Erythroblast (primary cell): ENCODE data around the gene METTL23.
"Not testable (repeated sequence)": the region's sequence is repeated elsewhere in the genome, so short reads cannot be mapped to it uniquely, and the experiment has no call there.

ENCODE experiments used
- DNase-seq, 2 experiments: peaks; one replicate each; lab custom pipeline; 2025; lab: John Stamatoyannopoulos, UW
- GATA1 ChIP-seq: IDR thresholded peaks from 2 replicates; pipeline ENCODE4 v1.6.1; 2011; ENCODE audit warnings: low read depth, mild to moderate bottlenecking, control low read depth, low read length, moderate library complexity
- POLR2A ChIP-seq: IDR thresholded peaks from 2 replicates; pipeline ENCODE4 v1.6.1; 2011; ENCODE audit warnings: mild to moderate bottlenecking, low read length

METTL23 gene

GRCh38 chr17:76687298-76688164 lies 39.1 kb upstream of the METTL23 start:
- no peak for DNase-seq
- TF ChIP-seq POLR2A = no peak
- no peak for TF ChIP-seq GATA1

GRCh38 chr17:76688165-76688622 lies 38.4 kb upstream of the METTL23 start:
- TF ChIP-seq GATA1 = no peak
- no peak for TF ChIP-seq POLR2A
- DNase-seq = no peak

DNA sequence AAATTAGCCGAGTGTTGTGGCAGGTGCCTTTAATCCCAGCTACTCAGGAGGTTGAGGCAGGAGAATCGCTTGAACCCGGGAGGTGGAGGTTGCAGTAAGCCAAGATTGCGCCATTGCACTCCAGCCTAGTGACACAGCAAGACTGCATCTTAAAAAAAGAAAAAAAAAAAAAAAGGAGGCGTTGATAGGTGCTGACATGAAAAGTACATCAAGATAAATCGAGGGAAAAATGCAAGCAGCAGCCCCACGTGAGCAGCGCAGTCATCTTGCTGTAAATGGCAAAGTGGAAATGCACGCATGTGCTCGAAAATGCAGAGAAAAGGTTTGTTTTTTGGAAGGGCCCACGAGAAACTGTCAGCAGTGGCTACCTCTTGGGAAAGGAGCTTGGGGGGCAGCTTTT lies 36.8 kb upstream of the METTL23 start:
- TF ChIP-seq POLR2A (no peak), GATA1 (no peak)
- no peak for DNase-seq

- TF ChIP-seq POLR2A = no peak
- TF ChIP-seq GATA1 = no peak
Measured at GRCh38 chr17:76690596-76691280, 35.9 kb upstream of the METTL23 start.

DNA sequence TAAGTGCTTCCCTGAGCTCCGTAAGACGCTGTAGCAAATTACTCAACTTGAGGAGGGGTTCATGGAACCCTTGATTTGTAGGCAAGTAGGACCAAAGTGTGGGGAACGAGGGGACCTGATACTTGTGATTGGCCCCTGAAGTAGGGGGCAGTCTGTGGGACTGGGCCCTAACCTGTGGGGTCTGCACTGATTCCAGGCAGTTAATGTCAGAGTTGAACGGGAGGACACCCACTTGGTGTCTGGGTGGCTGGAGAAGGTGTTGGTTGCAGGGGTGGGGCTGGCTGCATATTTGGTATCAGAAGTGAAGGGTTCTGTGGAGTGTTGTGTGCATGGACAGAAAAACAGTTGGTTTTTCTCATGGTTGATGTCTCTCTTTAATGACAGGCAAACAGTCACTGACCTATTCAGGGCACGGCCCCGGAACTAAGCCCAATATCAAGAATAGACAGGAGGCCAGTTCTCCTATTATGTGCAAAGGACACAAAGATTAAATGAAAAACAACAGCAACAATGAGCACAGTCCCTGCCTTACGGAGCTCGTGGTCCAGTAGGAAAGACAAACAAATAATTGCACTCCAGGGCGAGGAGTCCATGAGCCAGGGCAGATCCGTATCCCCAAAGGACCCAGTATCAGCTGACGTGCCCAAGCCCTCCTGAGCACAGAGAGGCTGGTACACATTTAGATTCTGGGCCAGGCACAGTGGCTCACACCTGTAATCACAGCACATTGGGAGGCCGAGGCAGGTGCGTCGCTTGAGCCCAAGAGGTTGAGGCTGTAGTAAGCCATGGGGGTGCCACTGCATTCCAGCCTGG lies 35.1 kb upstream of the METTL23 start:
- TF ChIP-seq POLR2A (no peak), GATA1 (no peak)
- no peak for DNase-seq

More at GRCh38 chr17:76690596-76691280, 35.9 kb upstream of the METTL23 start:
- no peak for DNase-seq

DNA sequence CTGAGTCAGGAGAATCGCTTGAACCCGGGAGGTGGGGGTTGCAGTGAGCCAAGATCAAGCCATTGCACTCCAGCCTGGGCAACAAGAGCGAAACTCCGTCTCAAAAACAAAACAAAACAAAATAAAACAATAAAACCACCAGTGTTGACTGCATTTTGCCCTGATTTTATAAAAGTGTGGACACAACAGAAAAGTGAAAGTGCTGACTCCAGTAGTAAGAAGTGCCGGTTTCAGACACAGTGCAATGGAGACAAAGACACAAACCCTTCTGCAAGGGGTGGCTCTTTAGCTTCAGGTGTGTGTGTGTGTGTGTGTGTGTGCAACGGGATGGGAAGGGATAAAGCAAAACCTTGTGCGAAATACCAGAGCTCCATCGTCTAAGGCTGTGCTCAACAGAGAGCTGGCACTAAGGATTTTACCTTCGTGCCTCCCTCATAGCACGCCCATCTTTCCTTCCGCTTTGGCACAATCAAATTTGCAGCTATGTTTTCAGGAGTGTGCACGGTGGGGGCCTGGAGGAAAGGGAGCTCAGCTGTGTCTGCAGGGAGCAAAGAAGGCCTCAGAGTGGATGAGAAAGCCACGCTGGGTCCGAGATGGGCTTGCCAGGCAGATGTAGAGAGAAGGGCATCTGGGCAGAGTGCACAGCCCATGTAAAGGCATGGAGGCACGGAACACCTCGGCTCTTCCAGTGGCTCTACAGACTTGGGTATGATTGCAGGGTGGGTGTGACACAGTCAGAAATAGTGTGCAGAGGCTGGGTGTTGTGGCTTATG lies 31.4 kb upstream of the METTL23 start:
- no peak for DNase-seq
- TF ChIP-seq GATA1 (no peak), POLR2A (no peak)

GRCh38 chr17:76696763-76697701 lies 29.6 kb upstream of the METTL23 start:
- TF ChIP-seq POLR2A (no peak), GATA1 (no peak)
- no peak for DNase-seq

GRCh38 chr17:76697702-76698465 lies 28.8 kb upstream of the METTL23 start:
- TF ChIP-seq GATA1 = no peak
- no peak for TF ChIP-seq POLR2A
- DNase-seq = peak; percentile 39 to 58

DNA sequence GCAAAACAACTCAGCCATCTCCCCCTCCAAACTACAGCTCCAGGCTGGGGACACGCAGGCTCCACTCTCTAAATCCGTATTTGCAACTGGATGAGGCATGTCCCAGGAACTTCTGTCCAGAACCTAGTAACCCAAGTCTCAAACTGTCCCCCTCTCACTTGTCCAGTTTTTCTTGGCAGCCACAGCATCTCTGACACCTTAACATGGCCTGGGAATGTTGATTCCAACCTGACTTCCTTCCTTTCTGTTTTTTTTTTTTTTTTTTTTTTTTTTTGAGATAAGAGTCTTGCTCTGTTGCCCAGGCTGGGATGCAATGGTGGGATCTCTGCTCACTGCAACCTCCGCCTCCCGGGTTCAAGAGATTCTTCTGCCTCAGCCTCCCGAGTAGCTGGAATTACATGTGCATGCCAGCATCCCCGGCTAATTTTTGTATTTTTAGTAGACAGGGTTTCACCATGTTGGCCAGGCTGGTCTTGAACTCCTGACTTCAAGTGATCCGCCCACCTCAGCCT lies 28.1 kb upstream of the METTL23 start:
- not testable (repeated sequence) for DNase-seq

GRCh38 chr17:76700270-76700616 lies 26.4 kb upstream of the METTL23 start:
- DNase-seq = no peak
- TF ChIP-seq GATA1 (no peak), POLR2A (no peak)

- DNase-seq = no peak
- TF ChIP-seq POLR2A (no peak), GATA1 (no peak)
Measured at GRCh38 chr17:76700617-76701470, 25.8 kb upstream of the METTL23 start.

GRCh38 chr17:76701471-76701967 lies 25.1 kb upstream of the METTL23 start:
- TF ChIP-seq GATA1 (no peak), POLR2A (no peak)
- DNase-seq = no peak
